Keratinocyte (primary cell): ENCODE results near the gene BICDL1. TPM values are rescaled to one million over a fixed set of nuclear protein-coding genes. Genes with fewer than 3 reads are reported as not detected.

Source experiments
- DNase-seq: peaks from one replicate; pipeline ENCODE4 v3.0.0-alpha.2; 2011; ENCODE audit warnings: low read depth, missing footprints, low spot score
- FAIRE-seq: peaks from 2 replicates; lab custom pipeline; 2011; peaks lifted over from hg19 to GRCh38; lab: Jason Lieb, UNC
- H2AFZ ChIP-seq: 2 replicates; pipeline ENCODE4 v1.6.0; 2012; ENCODE audit warnings: low read length, control low read depth, inconsistent platforms; ENCODE audit not compliant: control insufficient read depth
- H3K27ac ChIP-seq: 2 replicates; pipeline ENCODE4 v1.5.1; 2011; ENCODE audit warnings: low read length; ENCODE audit not compliant: control insufficient read depth, insufficient read depth
- H3K27me3 ChIP-seq: 3 replicates; pipeline ENCODE4 v1.6.0; 2011; ENCODE audit warnings: low read length; ENCODE audit not compliant: control insufficient read depth, insufficient read depth; ENCODE audit errors: extremely low read depth
- H3K36me3 ChIP-seq, 2 experiments: 2 replicates in 1 of 2; 3 replicates in 1 of 2; pipeline ENCODE4 v1.5.1; 2011; ENCODE audit warnings: low read length in 2 of 2, mild to moderate bottlenecking in 1 of 2; ENCODE audit not compliant: control insufficient read depth in 2 of 2, insufficient read depth in 2 of 2; ENCODE audit errors: extremely low read depth in 1 of 2
- H3K4me1 ChIP-seq: 3 replicates; pipeline ENCODE4 v1.5.1; 2011; ENCODE audit warnings: low read length; ENCODE audit not compliant: control insufficient read depth, insufficient read depth; ENCODE audit errors: extremely low read depth
- H3K4me2 ChIP-seq: 3 replicates; pipeline ENCODE4 v1.6.0; 2011; ENCODE audit warnings: low read depth, low read length; ENCODE audit not compliant: control insufficient read depth, insufficient read depth; ENCODE audit errors: extremely low read depth
- H3K4me3 ChIP-seq, 3 experiments: fragments of 200-600 bp in 1 of 3; sonication (generic) in 1 of 3; 2 replicates in 2 of 3; 3 replicates in 1 of 3; pipeline ENCODE4 v1.5.1; 2011 to 2016; ENCODE audit warnings: low read length in 3 of 3, mild to moderate bottlenecking in 3 of 3, control low read depth in 2 of 3, inconsistent platforms in 1 of 3, low read depth in 1 of 3, mixed read lengths in 1 of 3, mixed run types in 1 of 3, moderate library complexity in 1 of 3; ENCODE audit not compliant: control insufficient read depth in 2 of 3, insufficient read depth in 2 of 3; ENCODE audit errors: extremely low read depth in 1 of 3
- H3K79me2 ChIP-seq: 2 replicates; pipeline ENCODE4 v1.6.0; 2012; ENCODE audit warnings: low read length; ENCODE audit not compliant: control insufficient read depth, insufficient read depth
- H3K9ac ChIP-seq: 3 replicates; pipeline ENCODE4 v1.6.0; 2011; ENCODE audit warnings: low read length; ENCODE audit not compliant: control insufficient read depth, insufficient read depth; ENCODE audit errors: extremely low read depth
- H3K9me1 ChIP-seq: 3 replicates; pipeline ENCODE4 v1.6.0; 2011; ENCODE audit warnings: low read length; ENCODE audit not compliant: control insufficient read depth, insufficient read depth; ENCODE audit errors: extremely low read depth
- H3K9me3 ChIP-seq: 2 replicates; pipeline ENCODE4 v1.5.1; 2012; ENCODE audit warnings: low read depth, low read length; ENCODE audit not compliant: control insufficient read depth
- H4K20me1 ChIP-seq: 3 replicates; pipeline ENCODE4 v1.6.0; 2011; ENCODE audit warnings: low read length; ENCODE audit not compliant: control insufficient read depth, insufficient read depth; ENCODE audit errors: extremely low read depth
- EZH2 ChIP-seq: IDR thresholded peaks from one replicate; pipeline ENCODE4 v1.6.1; 2012; ENCODE audit warnings: inconsistent platforms, mild to moderate bottlenecking, low read length, moderate library complexity
- dilution Hi-C: fragments of 300-500 bp; cut with MboI; formaldehyde crosslinking; loops from one replicate; pipeline ENCODE4 v1.7.0; 2020; ENCODE audit warnings: low sequenced_read_pairs; ENCODE audit not compliant: extremely low pct_ligation_motif_present
- polyA plus RNA-seq, 5 experiments: library from polyadenylated mRNA; depleted of rRNA in 3 of 5; stranded (reverse) in 3 of 5; stranded (forward) in 1 of 5; unstranded in 1 of 5; fragments of >200 nt; gene quantifications; 1 replicate in 1 of 5; 2 replicates in 3 of 5; 3 replicates in 1 of 5; pipeline versions ENCODE4 v1.2.1 to v1.2.3, GENCODE V29; 2011 to 2012; ENCODE audit warnings: missing spikeins in 2 of 5, low read depth in 1 of 5, low replicate concordance in 1 of 5
- TF ChIP-seq, protein P1 (sequence below), 3 experiments: IDR thresholded peaks in 1 of 3; conservative IDR thresholded peaks in 1 of 3; optimal IDR thresholded peaks in 1 of 3; 2 replicates in 2 of 3; 3 replicates in 1 of 3; pipeline versions ENCODE3 to v1.5.1; 2011; ENCODE audit warnings: low read length in 3 of 3, mild to moderate bottlenecking in 3 of 3, moderate library complexity in 2 of 3, control low read depth in 1 of 3, inconsistent platforms in 1 of 3; ENCODE audit not compliant: insufficient read depth in 2 of 3; ENCODE audit errors: extremely low read depth in 1 of 3

The BICDL1 gene
- polyA plus RNA-seq, 1 donor (not counting 4 experiments of a cell fraction or from before 2014, with no cell fraction given), result 6.4 TPM

DNA sequence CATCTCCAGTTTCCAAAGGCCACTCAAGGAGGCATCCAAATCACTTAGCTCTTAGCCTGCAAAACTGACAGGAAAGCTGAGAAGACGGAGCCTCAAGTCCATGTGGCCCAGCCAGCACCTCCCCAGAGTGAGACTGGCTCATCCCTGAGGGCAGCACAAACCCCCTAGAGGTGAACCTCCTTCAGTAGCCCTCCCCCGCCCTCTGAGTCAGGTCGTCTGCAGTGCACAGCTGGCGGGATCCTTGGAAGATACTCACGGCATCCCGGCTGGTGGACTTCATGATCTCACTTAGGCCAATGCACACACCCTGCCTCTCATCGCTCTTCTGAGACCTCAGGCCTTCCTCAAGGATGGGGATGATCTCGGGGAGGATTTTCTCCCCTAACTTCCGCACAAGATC, 151.6 kb downstream of the BICDL1 start:
- H2AFZ ChIP-seq, result no peak overlapping the region
- no peaks in the 10 kb centered on the region for H3K9me3 ChIP-seq
- FAIRE-seq (no peak), DNase-seq (no peak)
- H3K9me1 ChIP-seq, result no peaks in the 10 kb centered on the region
- no peak overlapping the region for H3K4me2 ChIP-seq
- no peaks in the 10 kb centered on the region for H3K4me1 ChIP-seq
- dilution Hi-C loops, result no loop called here
- no peaks in the 10 kb centered on the region for H3K79me2 ChIP-seq
- H4K20me1 ChIP-seq, result no peaks in the 10 kb centered on the region
- H3K36me3 ChIP-seq, result peaks cover 65 to 68% of the 10 kb centered on the region in 2 experiments
- no peak overlapping the region for H3K27ac ChIP-seq
- H3K9ac ChIP-seq, result no peak overlapping the region
- TF ChIP-seq EZH2, result no peak
- TF ChIP-seq, protein P1, sequence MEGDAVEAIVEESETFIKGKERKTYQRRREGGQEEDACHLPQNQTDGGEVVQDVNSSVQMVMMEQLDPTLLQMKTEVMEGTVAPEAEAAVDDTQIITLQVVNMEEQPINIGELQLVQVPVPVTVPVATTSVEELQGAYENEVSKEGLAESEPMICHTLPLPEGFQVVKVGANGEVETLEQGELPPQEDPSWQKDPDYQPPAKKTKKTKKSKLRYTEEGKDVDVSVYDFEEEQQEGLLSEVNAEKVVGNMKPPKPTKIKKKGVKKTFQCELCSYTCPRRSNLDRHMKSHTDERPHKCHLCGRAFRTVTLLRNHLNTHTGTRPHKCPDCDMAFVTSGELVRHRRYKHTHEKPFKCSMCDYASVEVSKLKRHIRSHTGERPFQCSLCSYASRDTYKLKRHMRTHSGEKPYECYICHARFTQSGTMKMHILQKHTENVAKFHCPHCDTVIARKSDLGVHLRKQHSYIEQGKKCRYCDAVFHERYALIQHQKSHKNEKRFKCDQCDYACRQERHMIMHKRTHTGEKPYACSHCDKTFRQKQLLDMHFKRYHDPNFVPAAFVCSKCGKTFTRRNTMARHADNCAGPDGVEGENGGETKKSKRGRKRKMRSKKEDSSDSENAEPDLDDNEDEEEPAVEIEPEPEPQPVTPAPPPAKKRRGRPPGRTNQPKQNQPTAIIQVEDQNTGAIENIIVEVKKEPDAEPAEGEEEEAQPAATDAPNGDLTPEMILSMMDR (optimal IDR thresholded peaks at IDR 0.05 in 1 of 3, IDR thresholded peaks at IDR 0.05 in 1 of 3, conservative IDR thresholded peaks at IDR 0.05 in 1 of 3; ENCODE audit: extremely low read depth in 1 of 3, insufficient read depth in 2 of 3, low read length in 3 of 3), result no peak
- H3K4me3 ChIP-seq, result no peak overlapping the region
- no peaks in the 10 kb centered on the region for H3K27me3 ChIP-seq

DNA sequence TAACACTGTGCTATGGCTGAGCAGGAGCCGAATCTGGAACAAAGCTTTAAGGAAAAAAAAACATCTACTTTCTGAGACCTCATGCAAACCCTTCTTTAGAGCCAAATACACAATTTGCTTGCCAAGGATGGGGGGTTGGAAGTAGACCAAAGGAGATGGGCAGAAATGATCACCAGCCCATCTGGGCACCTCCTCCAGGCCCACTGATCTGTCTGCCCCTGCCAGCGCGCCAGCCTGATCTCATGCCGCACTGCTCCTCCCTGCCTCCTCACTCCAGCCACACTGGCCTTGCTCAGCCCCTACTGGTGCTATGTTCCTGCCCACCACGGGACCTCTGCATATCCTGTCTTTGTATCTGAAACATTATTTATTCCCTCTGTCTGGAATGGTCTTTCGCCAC, 152.3 kb downstream of the BICDL1 start:
- no peaks in the 10 kb centered on the region for H3K79me2 ChIP-seq
- no peak overlapping the region for H3K9ac ChIP-seq
- dilution Hi-C loops, result no loop called here
- no peaks in the 10 kb centered on the region for H4K20me1 ChIP-seq
- H3K36me3 ChIP-seq, result peaks cover 64% of the 10 kb centered on the region in 2 experiments
- no peaks in the 10 kb centered on the region for H3K9me3 ChIP-seq
- no peaks in the 10 kb centered on the region for H3K9me1 ChIP-seq
- H3K27ac ChIP-seq, result no peak overlapping the region
- H2AFZ ChIP-seq, result no peak overlapping the region
- H3K27me3 ChIP-seq, result no peaks in the 10 kb centered on the region
- H3K4me1 ChIP-seq, result no peaks in the 10 kb centered on the region
- TF ChIP-seq, protein P1 (optimal IDR thresholded peaks at IDR 0.05 in 1 of 3, IDR thresholded peaks at IDR 0.05 in 1 of 3, conservative IDR thresholded peaks at IDR 0.05 in 1 of 3; ENCODE audit: extremely low read depth in 1 of 3, insufficient read depth in 2 of 3, low read length in 3 of 3), result no peak
- no peak for TF ChIP-seq EZH2
- H3K4me2 ChIP-seq, result no peak overlapping the region
- H3K4me3 ChIP-seq, result no peak overlapping the region
- DNase-seq, result no peak
- FAIRE-seq, result no peak
